Measurements from ENCODE around the gene TTC13. TPM values are rescaled to one million over a fixed set of nuclear protein-coding genes. Genes with fewer than 3 reads are reported as not detected.

Gene TTC13
- total and polyA plus RNA-seq, 11 donors: 3.7 to 9.6 (median 6.9) TPM

DNA sequence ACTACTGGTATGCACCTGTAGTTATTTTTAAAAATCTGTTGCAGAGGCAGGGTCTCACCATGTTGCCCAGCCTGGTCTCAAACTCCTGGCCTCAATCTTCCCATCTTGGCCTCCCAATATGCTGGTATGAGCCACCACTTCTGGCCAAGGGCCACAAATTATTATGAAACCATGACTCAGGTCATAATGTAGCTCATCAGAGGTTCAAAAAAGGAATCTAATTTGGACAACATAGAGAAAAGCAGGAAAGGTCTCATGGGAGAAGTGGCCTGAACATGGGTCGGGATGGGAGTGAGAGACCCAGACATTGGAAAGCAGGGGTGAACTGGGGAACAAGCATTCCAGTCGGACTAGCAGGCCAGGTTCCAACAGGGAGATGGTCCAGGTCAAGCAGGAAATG is 65.2 kb downstream of the TTC13 start:
- H3K27me3 ChIP-seq: no peaks in the 10 kb centered on the region
- intact Hi-C loops (cut with DNase I): loop anchor here in 3 of 10 donors (5.0 to 10.0 kb wide), 3 partner anchors 41 to 249 kb away; partner anchors contain the start of genes ARV1 (in 1 of the 3) and TTC13 (in 1 of the 3)
- H3K9me3 ChIP-seq: no peaks in the 10 kb centered on the region
- no peak for ATAC-seq
- no peak overlapping the region for H3K27ac ChIP-seq
- no peak for DNase-seq
- H3K4me1 ChIP-seq: peaks cover 0 to 13% (median 7%) of the 10 kb centered on the region in 12 donors
- TF ChIP-seq POLR2A (IDR thresholded peaks at IDR 0.05): no peak
- TF ChIP-seq, protein P1, sequence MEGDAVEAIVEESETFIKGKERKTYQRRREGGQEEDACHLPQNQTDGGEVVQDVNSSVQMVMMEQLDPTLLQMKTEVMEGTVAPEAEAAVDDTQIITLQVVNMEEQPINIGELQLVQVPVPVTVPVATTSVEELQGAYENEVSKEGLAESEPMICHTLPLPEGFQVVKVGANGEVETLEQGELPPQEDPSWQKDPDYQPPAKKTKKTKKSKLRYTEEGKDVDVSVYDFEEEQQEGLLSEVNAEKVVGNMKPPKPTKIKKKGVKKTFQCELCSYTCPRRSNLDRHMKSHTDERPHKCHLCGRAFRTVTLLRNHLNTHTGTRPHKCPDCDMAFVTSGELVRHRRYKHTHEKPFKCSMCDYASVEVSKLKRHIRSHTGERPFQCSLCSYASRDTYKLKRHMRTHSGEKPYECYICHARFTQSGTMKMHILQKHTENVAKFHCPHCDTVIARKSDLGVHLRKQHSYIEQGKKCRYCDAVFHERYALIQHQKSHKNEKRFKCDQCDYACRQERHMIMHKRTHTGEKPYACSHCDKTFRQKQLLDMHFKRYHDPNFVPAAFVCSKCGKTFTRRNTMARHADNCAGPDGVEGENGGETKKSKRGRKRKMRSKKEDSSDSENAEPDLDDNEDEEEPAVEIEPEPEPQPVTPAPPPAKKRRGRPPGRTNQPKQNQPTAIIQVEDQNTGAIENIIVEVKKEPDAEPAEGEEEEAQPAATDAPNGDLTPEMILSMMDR (IDR thresholded peaks at IDR 0.05): no peak
- 74 to 88% (median 83%) methylated on average over 2 of the region's 2 CpGs for WGBS, 4 donors
- no peak overlapping the region for H3K4me3 ChIP-seq
- H3K36me3 ChIP-seq: peaks cover 0 to 79% (median 64%) of the 10 kb centered on the region in 9 donors

DNA sequence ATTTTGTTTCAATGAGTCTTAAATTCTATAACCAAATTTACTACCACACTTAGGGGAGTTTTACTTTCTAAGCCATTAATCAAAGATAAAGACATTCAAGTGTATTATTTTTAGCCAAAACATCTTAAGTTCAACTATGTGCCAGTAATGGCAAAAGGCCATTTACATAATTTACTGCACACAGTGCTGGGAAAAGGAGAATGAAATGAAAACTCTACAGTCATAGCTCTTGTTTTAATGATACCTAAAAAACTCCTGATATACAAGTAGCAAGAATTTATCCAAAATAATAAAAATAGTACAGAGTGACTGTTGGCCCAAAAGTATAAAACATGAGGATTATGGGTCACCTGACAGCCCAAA is 67.9 kb downstream of the TTC13 start:
- no peaks in the 10 kb centered on the region for H3K27me3 ChIP-seq
- H3K4me1 ChIP-seq: peaks cover 0 to 13% (median 7%) of the 10 kb centered on the region in 12 donors
- DNase-seq (no peak), ATAC-seq (no peak)
- peaks cover 0 to 92% (median 81%) of the 10 kb centered on the region in 9 donors for H3K36me3 ChIP-seq
- H3K9me3 ChIP-seq: no peaks in the 10 kb centered on the region
- H3K27ac ChIP-seq: peak overlapping the region in 5 of 12 donors; percentile 33 to 56 (median 39)
- intact Hi-C loops (cut with DNase I): loop anchor here in 3 of 10 donors (5.0 to 10.0 kb wide), 3 partner anchors 38 to 246 kb away; partner anchors contain the start of genes ARV1 (in 1 of the 3) and TTC13 (in 1 of the 3)
- TF ChIP-seq, protein P1 (IDR thresholded peaks at IDR 0.05): no peak
- no peak for TF ChIP-seq POLR2A (IDR thresholded peaks at IDR 0.05)
- no peak overlapping the region for H3K4me3 ChIP-seq

DNA sequence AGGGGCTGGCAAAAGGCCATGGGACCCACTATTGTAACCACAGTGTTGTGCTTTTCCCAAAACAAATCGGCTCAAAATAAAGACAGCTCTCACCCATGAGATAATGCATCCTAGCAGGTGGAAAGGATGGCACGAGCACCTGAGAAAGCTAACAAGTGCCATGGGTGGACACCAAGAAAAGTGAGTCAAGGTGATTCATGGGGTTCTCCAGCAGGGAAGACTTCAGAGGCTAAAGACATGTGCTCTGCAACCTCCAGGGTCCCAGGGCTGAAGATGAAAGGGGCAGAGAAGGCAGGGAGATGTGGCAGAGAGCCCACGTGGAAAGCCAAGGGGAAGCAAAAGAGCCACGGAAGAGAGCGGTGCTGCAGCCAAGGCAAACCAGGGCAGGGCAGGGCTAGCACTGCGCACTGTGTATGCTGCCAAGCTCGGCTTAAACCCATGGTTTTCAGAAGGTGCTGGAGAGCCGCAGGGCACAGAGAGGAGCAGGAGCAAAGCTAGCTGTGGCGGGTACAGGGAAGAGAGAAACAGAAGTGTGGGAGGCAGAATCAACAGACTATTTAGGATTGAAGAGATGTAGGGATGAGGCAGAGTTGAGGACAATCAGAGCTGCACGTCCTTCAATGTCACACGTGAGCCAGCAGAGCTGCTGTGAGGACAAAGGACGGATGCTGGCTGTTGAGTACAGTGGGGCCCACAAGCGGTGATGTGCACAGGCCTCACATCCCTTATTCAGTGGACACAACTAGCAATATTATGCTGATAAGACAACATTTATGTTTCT is 68.5 kb downstream of the TTC13 start:
- H3K9me3 ChIP-seq: no peaks in the 10 kb centered on the region
- peak in 3 of 5 donors; percentile 46 to 71 (median 67) for DNase-seq
- WGBS, 4 donors: 61 to 68% (median 66%) methylated on average over 13 of the region's 13 CpGs
- H3K27me3 ChIP-seq: no peaks in the 10 kb centered on the region
- ATAC-seq: peak; percentile 93 to 96 (median 94)
- H3K27ac ChIP-seq: peak overlapping the region in 7 of 12 donors; percentile 15 to 56 (median 34)
- TF ChIP-seq, protein P1 (IDR thresholded peaks at IDR 0.05): no peak
- no peak for TF ChIP-seq POLR2A (IDR thresholded peaks at IDR 0.05)
- H3K36me3 ChIP-seq: peaks cover 0 to 92% (median 79%) of the 10 kb centered on the region in 9 donors
- H3K4me1 ChIP-seq: peaks cover 0 to 13% (median 7%) of the 10 kb centered on the region in 12 donors
- intact Hi-C loops (cut with DNase I): loop anchor here in 3 of 10 donors (5.0 to 10.0 kb wide), 3 partner anchors 38 to 245 kb away; partner anchors contain the start of genes ARV1 (in 1 of the 3) and TTC13 (in 1 of the 3)
- no peak overlapping the region for H3K4me3 ChIP-seq

DNA sequence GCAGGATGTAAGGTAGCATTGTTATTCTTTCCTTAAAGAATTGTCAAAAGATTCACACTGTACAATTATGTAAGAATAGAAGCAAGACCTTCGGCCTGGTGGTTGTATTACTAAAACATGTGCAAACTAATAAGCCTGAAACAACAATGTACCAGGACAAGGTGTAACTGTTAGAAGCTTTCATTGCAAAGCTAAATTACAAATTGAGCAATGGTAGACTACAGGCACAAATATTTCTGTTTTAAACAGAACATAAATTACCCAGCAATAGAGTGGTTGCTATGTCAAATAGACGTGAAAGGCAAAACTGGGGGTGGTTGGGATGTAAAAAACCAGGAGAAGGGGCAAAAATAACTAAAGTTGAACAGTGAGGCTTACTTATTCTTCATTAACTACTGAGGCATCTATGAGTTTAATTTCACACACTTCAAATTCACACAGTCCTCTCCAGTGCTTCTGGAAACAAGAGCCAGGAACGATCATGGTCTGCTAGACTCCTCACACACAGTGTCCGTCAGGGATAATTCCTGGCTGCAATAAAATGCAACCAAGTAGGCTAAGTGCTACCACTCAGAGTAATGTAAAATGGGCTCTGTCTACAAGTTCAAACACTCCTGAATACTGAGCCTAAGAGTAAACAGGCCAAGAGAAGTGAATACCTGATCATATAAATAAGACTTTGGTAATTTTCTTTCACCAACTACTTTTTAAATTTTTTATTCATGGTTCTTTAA is 71.0 kb downstream of the TTC13 start:
- no peaks in the 10 kb centered on the region for H3K27me3 ChIP-seq
- ATAC-seq (no peak), DNase-seq (no peak)
- intact Hi-C loops (cut with DNase I): no loop called here
- H3K9me3 ChIP-seq: no peaks in the 10 kb centered on the region
- H3K4me1 ChIP-seq: peaks cover 0 to 13% (median 7%) of the 10 kb centered on the region in 12 donors
- WGBS, 4 donors: 93 to 97% (median 95%) methylated on average over 4 of the region's 4 CpGs
- no peak overlapping the region for H3K4me3 ChIP-seq
- H3K27ac ChIP-seq: peak overlapping the region in 1 of 12 donors; percentile 1
- TF ChIP-seq, protein P1 (IDR thresholded peaks at IDR 0.05): no peak
- no peak for TF ChIP-seq POLR2A (IDR thresholded peaks at IDR 0.05)
- H3K36me3 ChIP-seq: peaks cover 0 to 75% (median 59%) of the 10 kb centered on the region in 9 donors
